ENCODE data around the gene FCSK. TPM values are rescaled to one million over a fixed set of nuclear protein-coding genes. Genes with fewer than 3 reads are reported as not detected.
A peak's percentile ranks its signal among the peaks of the same experiment; 100 is the strongest.
"Not testable (repeated sequence)": the region's sequence is repeated elsewhere in the genome, so short reads cannot be mapped to it uniquely, and the experiment has no call there.

The FCSK gene
- total RNA-seq: 10 to 100 TPM in 4 of 5 donors, 1 to 10 TPM in 1; 5.8 to 92.7 (median 43.3) TPM
- 10 to 100 TPM in 1 of 3 donors, 1 to 10 TPM in 2; 7.7 to 11.8 (median 9.8) TPM for polyA plus RNA-seq
- long read RNA-seq, donor 1: 0 reads
- long read RNA-seq, donor 2, full-length matches to known transcripts: 2 of 2 reads
- long read RNA-seq, donor 2, partial matches to known transcripts: 0 of 2 reads
- long read RNA-seq, donor 2, other reads (novel, unspliced or antisense): 0 of 2 reads
- long read RNA-seq, donor 3, partial matches to known transcripts: 6 of 6 reads
- long read RNA-seq, donor 3, other reads (novel, unspliced or antisense): 0 of 6 reads
- long read RNA-seq, donor 4: 0 reads
- long read RNA-seq, donor 5: 0 reads
- long read RNA-seq, donor 6, partial matches to known transcripts: 8 of 8 reads
- long read RNA-seq, donor 6, other reads (novel, unspliced or antisense): 0 of 8 reads
- long read RNA-seq, donor 7, full-length matches to known transcripts: 1 of 1 reads
- long read RNA-seq, donor 7, partial matches to known transcripts: 0 of 1 reads
- long read RNA-seq, donor 7, other reads (novel, unspliced or antisense): 0 of 1 reads
- long read RNA-seq, donor 8: 0 reads
- long read RNA-seq, donor 9, partial matches to known transcripts: 6 of 6 reads
- long read RNA-seq, donor 9, other reads (novel, unspliced or antisense): 0 of 6 reads
- long read RNA-seq, donor 10: 0 reads

DNA sequence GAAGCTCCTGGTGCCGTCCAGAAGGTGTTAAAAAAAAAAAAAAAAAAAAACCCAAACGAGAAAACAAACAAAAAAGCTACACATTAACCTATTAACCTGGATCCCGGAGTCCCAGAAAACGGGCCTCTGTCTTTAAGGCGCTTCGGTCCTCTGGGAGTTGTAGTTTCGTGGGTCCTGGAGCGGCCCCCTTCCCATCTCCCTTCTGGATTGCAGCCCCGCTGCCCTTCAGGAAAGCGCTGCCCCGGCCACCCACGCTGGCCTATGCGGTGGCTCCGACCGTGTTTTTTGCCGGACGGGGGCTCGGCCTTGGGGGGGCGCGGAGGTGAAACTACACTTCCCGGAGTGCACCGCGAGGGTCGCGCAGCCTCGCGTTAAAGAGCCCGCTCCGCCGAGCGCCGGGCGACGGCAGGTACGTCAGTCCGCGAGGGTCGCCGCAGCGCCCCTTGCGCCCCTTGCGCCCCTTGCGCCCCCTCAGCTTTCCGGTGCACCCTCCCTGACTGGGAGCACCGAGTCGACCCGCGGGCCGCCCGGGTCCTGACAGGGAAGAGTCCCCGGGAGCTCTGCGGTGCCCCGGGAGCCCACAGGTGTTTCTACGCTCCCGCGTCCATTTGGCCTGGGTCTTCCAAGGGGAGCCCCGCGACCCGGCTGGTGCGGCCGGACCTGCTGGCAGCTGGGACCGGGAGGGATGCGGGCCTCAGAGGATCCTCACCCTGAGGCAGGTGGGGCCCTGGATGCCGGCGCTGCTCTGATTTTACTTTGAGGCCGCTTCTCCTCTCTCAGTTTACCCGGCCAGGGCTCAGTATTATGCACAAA lies at the start of gene FCSK:
TSS of gene FCSK (plus strand) at position 374 of the 813 bp plus-strand sequence. CDS start 8,596 bp downstream, outside the sequence.
- TF ChIP-seq EP300 (IDR thresholded peaks at IDR 0.05) (no peak), POLR2AphosphoS5 (IDR thresholded peaks at IDR 0.05) (peak in 2 of 3 donors; percentile 50 to 65), POLR2A (IDR thresholded peaks at IDR 0.05) (no peak)
- TF ChIP-seq, protein P1, sequence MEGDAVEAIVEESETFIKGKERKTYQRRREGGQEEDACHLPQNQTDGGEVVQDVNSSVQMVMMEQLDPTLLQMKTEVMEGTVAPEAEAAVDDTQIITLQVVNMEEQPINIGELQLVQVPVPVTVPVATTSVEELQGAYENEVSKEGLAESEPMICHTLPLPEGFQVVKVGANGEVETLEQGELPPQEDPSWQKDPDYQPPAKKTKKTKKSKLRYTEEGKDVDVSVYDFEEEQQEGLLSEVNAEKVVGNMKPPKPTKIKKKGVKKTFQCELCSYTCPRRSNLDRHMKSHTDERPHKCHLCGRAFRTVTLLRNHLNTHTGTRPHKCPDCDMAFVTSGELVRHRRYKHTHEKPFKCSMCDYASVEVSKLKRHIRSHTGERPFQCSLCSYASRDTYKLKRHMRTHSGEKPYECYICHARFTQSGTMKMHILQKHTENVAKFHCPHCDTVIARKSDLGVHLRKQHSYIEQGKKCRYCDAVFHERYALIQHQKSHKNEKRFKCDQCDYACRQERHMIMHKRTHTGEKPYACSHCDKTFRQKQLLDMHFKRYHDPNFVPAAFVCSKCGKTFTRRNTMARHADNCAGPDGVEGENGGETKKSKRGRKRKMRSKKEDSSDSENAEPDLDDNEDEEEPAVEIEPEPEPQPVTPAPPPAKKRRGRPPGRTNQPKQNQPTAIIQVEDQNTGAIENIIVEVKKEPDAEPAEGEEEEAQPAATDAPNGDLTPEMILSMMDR (IDR thresholded peaks at IDR 0.05): peak in 1 of 7 experiments; percentile 7
- Histone ChIP-seq H3K27me3 (peaks cover 0 to 9% (median 0%) of the 10 kb centered on the region in 3 donors), H3K4me3 (peak within 1 kb of the TSS; percentile 81 to 99 (median 93)), H3K9me3 (no peaks in the 10 kb centered on the region), H3K4me1 (peaks cover 14 to 33% (median 27%) of the 10 kb centered on the region in 4 donors), H3K27ac (peak within 1 kb of the TSS; percentile 91 to 97 (median 96)), H3K36me3 (no peaks in the 10 kb centered on the region)
- intact Hi-C loops (cut with DNase I; ENCODE audit: low total_unique reads): no loop called here
- peak; percentile 64 to 90 for DNase-seq
- WGBS, 5 donors: 0 to 1% (median 0%) methylated on average over 12 to 67 of the region's 67 CpGs

DNA sequence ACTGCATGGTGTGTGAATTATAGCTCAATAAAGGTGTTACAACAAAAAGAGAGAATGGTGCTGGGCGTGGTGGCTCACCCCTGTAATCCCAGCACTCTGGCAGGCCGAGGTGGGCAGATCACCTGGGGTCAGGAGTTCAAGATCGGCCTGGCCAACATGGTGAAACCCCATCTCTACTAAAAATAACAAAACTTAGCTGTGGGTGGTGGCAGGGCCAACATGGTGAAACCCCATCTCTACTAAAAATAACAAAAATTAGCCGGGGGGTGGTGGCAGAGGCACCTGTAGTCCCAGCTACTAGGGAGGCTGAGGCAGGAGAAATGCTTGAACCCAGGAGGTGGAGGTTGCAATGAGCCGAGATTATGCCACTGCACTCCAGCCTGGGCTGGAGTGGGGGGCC lies 48.3 kb upstream of the FCSK start:
- H3K4me3 ChIP-seq; DNase-seq; H3K9me3 ChIP-seq; H3K27me3 ChIP-seq; intact Hi-C loops (cut with DNase I; ENCODE audit: low total_unique reads); H3K27ac ChIP-seq; H3K36me3 ChIP-seq: not testable (repeated sequence)
- WGBS, 5 donors: 86 to 95% (median 89%) methylated on average over 5 of the region's 5 CpGs
- peaks cover 0 to 20% (median 5%) of the 10 kb centered on the region in 4 donors for H3K4me1 ChIP-seq

DNA sequence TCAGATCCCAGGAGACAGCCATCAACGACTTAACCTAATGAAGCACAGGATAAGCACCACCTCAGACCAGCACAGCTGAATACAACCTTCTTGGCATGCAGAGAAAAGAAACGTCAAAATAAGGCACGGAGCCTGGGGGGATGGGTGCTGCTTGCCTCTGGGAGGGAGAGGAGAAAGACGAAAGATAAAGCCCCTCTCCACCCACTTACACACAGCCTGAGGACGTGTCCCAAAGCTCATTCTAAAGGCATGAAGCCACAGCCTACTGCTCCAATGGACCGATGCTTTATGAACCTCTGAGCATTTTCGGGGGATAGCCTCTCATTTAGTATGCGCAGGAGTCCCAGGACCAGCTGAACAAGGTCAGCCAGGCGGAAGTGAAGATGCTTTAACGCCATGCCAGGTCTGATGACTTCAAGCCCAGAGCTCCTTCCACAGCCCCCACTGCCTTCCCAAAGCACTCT lies 46.6 kb upstream of the FCSK start:
- H3K27ac ChIP-seq: no peak overlapping the region
- peaks cover 0 to 20% (median 7%) of the 10 kb centered on the region in 4 donors for H3K36me3 ChIP-seq

DNA sequence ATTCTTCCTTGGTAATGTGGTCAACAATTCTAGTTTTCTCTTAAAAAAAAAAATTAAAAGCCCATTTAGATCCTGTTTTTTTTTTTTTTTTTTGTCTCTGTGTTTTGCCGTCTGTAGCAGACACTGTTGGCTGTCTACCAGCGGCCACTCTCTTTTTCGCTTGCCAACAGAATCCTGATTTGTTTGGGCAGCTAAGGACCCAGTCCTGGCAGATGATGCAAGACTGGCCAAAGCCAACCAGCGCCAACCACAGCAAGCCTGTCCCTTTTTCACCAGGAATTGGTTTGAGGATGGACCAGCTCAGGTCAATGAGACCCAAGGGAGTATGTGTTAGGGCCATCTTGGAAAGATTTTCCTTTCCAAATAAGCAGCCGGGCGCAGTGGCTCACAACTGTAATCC lies 43.7 kb upstream of the FCSK start:
- no peak for TF ChIP-seq POLR2A (IDR thresholded peaks at IDR 0.05)
- no peak for TF ChIP-seq EP300 (IDR thresholded peaks at IDR 0.05)
- TF ChIP-seq POLR2AphosphoS5 (IDR thresholded peaks at IDR 0.05): no peak
- TF ChIP-seq, protein P1 (IDR thresholded peaks at IDR 0.05): no peak
- DNase-seq: peak in 1 of 2 donors; percentile 60
- intact Hi-C loops (cut with DNase I; ENCODE audit: low total_unique reads): no loop called here
- Histone ChIP-seq H3K9me3 (no peaks in the 10 kb centered on the region), H3K27ac (no peak overlapping the region), H3K27me3 (no peaks in the 10 kb centered on the region), H3K36me3 (peaks cover 0 to 16% (median 7%) of the 10 kb centered on the region in 4 donors), H3K4me3 (no peak overlapping the region), H3K4me1 (peaks cover 0 to 13% (median 0%) of the 10 kb centered on the region in 4 donors)
- 66 to 83% (median 79%) methylated on average over 6 of the region's 6 CpGs for WGBS, 5 donors

More for the DNA sequence above, 46.6 kb upstream of the FCSK start:
- Histone ChIP-seq H3K4me1 (peaks cover 0 to 19% (median 5%) of the 10 kb centered on the region in 4 donors), H3K27me3 (no peaks in the 10 kb centered on the region), H3K9me3 (no peaks in the 10 kb centered on the region), H3K4me3 (no peak overlapping the region)
- no peak for DNase-seq
- intact Hi-C loops (cut with DNase I; ENCODE audit: low total_unique reads): no loop called here
- 65 to 80% (median 77%) methylated on average over 10 of the region's 10 CpGs for WGBS, 5 donors
- TF ChIP-seq POLR2AphosphoS5 (IDR thresholded peaks at IDR 0.05): no peak
- TF ChIP-seq, protein P1 (IDR thresholded peaks at IDR 0.05): no peak
- no peak for TF ChIP-seq POLR2A (IDR thresholded peaks at IDR 0.05)
- no peak for TF ChIP-seq EP300 (IDR thresholded peaks at IDR 0.05)
